ENCODE measurements around the gene AKR1C4.
"Not testable (repeated sequence)": the region's sequence is repeated elsewhere in the genome, so short reads cannot be mapped to it uniquely, and the experiment has no call there.

AKR1C4 gene

DNA sequence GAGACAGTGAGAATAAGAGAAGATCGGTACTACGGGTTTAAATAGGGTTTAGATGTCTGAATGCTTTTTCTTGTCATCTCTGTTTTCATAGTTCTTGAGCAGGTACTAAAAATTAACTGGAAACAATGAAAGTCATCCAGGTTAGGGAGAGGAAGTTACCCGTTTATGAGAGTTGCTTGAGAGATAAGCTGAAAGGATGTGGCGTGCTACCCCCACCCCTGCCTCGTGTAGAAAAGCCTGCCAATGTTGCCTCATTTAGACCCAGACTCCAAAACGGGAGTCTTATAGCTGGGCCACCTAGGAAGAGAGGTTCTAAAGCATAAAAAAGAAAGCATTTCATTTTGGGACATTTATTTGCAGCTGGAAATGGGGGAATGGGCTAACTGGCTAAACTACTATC, 10.2 kb downstream of the AKR1C4 start:
- no peak for DNase-seq (ENCODE audit: low spot score)

DNA sequence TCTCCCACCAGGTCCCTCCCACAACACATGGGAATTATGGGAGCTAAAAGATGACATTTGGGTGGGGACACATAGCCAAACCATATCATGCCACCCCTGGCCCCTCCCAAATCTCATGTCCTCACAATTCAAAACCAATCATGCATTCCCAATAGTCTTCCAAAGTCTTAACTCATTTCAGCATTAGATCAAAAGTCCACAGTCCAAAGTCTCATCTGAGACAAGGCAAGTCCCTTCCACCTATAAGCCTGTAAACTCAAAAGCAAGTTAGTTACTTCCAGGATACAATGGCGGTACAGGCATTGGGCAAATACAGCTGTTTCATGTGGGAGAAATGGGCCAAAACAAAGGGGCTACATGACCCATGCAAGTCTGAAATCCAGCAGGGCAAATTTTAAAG, 13.1 kb downstream of the AKR1C4 start:
- DNase-seq (ENCODE audit: low spot score) = not testable (repeated sequence)

DNA sequence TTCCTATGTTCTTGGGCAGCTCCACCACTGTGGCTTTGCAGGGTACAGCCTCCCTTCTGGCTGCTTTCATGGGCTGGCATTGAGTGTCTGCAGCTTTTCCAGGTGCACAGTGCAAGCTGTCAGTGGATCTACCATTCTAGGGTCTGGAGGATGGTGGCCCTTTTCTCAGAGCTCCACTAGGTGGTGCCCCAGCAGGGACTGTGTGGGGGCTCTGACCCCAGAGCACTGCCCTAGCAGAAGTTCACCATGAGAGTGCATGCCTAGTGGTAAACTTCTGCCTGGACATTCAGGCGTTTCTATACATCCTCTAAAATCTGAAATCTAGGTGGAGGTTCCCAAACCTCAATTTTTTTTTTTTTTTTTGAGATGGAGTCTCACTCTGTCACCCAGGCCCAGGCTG, 13.6 kb downstream of the AKR1C4 start:
- not testable (repeated sequence) for DNase-seq (ENCODE audit: low spot score)

DNA sequence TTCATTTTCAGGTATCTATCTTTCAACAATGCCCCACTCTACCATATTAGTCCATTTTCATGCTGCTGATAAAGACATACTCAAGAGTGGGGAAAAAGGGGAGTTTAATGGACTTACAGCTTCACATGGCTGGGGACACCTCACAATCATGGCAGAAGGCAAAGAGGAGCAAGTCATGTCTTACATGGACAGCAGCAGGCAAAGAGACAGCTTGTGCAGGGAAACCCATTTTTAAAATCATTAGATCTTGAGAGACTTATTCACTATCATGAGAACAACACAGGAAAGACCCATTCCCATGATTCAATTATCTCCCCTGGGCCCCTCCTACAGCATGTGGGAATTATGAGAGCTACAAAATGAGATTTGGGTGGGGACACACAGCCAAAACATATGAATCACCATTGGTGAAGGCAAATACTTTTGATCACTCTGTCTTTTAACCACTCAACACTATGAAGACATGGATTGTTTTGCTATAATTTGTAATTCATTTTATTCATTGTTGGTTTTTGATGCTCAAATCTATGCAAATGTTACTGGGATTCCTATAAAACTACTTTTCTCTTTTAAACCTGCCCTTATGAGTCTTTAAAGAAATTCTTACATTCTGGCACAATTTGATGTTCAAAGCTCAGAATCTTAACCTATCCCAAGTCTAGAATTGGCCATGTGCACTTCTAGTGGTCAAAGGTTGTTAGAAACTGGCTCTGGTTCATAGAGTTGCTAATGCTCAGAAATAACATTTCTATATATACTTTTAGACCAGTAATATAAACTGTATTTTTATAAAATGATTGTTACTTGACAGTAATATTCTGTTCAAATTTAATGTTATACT, 15.3 kb downstream of the AKR1C4 start:
- DNase-seq (ENCODE audit: low spot score) = no peak

DNA sequence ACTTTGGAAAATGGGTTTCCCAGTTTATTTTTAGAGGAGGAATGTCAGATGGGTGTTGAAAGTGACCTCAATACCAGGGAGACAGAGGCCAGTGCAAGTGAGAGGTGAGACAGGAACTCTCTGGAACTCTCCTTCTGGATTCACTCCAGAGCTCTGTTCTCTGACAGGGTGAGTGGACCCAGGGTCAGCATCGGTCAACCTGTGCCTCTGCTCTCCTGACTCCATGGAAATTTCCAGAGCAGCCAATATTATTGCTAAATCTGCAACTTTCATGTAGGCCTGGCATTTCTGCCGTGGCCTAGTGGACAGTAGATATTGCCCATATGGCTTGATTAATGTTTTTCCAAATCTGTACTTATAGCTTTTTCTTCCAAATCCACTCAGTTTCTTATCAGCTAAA, 20.2 kb downstream of the AKR1C4 start:
- no peak for DNase-seq (ENCODE audit: low spot score)

DNA sequence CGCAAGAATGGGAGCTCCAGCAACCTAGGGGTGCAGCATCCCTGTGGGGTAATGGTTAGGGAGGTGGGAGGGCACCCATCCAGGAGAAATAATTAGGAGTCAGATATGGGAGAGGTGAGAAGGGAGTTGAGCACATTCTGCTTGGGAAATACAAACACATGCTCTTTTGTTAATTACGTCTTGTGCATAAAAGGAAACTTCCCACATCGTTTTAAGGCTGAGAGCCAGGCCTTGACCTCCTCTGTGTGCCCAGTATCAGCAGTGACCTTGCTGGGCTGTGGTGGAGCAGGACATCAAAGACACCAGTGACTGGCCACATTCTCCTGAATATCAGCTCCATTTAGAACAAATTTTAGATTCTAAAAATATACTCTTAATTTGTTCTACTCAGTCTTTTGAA, 22.6 kb downstream of the AKR1C4 start:
- DNase-seq (ENCODE audit: low spot score) = no peak

DNA sequence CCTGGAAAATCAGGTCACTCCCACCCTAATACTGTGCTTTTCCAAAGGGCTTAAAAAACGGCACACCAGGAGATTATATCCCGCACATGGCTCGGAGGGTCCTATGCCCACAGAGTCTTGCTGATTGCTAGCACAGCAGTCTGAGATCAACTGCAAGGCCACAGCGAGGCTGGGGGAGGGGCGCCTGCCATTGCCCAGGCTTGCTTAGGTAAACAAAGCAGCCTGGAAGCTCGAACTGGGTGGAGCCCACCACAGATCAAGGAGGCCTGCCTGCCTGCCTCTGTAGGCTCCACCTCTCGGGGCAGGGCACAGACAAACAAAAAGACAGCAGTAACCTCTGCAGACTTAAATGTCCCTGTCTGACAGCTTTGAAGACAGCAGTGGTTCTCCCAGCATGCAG, 26.3 kb downstream of the AKR1C4 start:
- not testable (repeated sequence) for DNase-seq (ENCODE audit: low spot score)

DNA sequence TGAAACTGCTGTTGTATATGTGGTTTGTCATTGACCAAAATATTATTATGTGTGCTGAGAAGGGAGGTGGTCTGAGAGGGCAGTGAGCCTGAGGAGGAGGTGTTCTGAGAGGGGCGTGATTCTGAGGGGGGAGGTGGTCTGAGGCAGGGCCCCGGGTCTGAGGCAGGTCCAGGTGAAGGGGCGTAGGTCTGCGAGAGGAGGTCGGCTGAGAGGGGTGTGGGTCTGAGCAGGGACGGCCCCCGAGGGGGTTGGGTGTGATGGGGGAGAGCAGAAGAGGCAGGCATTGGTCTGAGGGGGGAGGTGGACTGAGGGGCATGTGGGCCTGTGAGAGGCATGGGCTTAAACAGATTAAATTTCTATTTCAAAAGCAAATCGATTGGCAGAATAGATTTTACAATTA, 32.4 kb downstream of the AKR1C4 start:
- no peak for DNase-seq (ENCODE audit: low spot score)

DNA sequence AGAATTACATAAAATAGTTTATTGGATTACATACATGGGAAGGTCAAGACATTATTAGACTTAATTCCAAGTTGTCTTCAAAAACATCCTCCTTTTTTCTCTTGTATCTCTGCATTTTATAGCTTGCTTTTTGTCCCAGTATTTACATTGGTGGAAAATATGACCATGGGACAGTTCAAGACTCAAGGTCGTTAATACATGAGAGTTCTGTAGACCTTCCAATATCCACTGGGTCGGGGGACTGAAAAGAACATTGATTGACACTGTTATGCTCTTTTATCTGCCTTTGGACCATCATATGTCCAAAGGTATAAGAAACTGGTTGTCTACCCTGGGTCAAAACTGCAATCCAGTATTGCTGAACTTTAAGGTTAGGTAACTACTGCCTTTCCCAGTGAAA, 36.7 kb downstream of the AKR1C4 start:
- no peak for DNase-seq (ENCODE audit: low spot score)

DNA sequence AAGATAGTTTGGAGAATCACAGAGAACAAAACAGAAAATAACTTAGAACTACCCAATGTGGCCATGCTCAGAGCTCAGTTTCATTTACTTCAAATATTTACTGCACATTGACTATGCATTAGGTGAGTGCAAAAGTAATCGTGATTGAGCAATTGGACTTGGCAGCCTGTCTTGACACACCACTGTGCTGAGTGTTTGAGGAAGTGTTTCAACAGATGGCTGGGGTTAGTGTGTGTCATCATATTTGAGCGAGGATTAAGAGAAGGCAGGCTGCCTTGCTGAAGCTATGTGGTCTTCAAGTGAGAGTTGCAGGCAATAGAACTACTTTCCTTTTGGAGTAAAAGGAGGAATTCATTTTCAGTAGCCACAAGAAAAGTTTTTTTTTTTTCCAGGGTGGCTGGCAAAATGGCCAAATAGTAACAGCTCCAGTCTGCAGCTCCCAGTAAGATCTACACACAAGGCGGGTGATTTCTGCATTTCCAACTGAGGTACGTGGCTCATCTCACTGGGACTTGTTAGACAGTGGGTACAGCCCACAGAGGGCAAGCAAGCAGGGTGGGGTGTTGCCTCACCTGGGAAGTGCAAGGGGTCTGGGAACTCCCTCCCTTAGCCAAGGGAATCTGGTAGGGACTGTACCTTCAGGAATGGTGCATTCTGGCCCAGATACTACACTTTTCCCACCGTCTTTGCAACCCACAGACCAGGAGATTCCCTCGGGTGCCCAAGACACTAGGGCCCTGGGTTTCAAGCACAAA, 37.6 kb downstream of the AKR1C4 start:
- DNase-seq (ENCODE audit: low spot score) = peak; percentile 20

DNA sequence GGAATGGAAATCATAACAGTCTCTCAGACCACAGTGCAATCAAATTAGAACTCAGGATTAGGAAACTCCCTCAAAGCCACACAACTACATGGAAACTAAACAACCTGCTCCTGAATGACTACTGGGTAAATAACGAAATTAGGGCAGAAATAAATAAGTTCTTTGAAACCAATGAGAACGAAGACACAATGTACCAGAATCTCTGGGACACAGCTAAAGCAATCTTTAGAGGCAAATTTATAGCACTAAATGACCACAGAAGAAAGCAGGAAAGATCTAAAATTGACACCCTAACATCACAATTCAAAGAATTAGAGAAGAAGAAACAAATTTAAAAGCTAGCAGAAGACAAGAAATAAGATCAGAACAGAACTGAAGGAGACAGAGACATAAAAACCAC, 40.9 kb downstream of the AKR1C4 start:
- DNase-seq (ENCODE audit: low spot score) = not testable (repeated sequence)

DNA sequence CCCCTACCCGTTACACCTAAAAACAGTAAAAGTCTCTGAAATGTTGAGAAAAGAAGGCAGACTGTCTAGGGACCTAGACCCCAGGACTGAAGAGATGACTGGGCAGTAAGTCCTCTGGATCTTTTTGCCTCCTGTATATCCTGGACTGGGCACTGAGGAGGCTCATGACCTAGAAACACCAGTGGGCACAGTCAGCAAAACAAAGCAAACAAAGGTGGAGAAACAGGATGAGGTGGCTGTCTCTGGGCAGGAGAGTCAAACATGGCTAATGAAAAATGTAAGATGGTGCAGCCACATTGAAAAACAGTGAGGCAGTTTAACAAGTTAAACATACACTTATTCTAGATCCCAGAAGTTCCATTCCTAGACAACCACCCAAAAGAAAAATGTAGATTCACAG, 45.9 kb downstream of the AKR1C4 start:
- no peak for DNase-seq (ENCODE audit: low spot score)

DNA sequence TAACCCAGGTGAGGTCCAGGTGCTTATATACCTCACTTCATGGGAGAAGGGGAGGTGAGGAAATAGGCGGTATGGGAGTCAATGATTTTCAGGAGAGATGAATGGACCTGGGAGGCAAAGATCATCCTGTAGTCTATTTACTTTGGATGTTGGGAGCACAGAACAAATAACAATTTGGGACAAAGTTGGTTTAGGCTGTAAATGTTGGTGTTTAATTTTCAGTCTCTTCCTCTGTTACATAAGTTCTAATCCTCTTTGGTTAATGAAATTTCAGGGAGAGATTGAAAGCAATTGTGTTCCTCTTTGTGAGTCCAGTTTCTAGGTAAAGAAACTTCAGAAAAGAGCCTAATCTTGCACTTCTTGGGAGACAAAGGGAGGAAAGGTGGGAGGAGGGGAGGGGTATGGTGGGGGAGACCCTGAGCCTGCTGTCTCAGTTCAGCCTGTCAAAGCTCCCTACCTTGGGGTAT, 46.9 kb downstream of the AKR1C4 start:
- DNase-seq (ENCODE audit: low spot score) = no peak

DNA sequence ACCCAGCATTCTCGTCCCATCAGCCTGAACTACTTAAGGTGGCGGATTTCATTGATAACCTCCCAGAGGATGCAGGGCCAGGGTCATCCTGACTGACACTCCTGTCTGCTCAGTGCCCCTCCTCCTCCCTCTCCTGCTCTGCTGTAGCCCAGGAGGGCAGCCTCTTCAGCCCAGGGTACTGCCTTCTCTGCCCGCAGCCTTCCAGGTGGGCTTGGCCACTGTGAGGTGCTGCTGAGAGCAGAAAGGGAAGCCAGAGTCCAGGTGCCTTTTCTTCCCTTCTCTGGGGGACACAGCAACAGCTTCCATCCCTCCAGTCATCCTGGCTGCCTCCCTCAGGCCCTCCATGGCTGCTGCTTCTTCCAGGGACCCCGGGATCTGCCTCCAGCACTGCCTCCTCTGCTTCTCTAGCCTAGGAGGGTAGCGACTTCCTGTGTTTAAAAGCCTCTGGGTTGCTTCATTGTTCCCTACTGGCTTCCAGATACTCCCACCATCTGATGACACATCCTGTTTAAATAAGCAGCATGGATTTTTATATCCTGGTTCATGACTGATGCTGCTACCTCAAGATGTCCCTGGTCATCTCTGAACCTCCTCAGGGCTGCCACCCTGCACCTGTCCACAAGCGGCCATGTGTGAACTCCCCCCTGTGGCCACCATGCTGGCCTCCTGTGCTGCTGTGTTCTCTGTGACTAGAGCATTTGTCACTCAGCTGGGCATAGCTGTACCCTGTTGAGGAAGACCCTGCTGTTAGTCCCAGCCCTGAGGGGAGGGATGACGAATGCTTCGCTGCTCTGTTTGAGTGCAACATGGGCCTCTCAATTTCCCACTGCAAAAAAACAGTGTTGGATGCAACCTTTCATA, 55.8 kb downstream of the AKR1C4 start:
- DNase-seq (ENCODE audit: low spot score) = no peak

DNA sequence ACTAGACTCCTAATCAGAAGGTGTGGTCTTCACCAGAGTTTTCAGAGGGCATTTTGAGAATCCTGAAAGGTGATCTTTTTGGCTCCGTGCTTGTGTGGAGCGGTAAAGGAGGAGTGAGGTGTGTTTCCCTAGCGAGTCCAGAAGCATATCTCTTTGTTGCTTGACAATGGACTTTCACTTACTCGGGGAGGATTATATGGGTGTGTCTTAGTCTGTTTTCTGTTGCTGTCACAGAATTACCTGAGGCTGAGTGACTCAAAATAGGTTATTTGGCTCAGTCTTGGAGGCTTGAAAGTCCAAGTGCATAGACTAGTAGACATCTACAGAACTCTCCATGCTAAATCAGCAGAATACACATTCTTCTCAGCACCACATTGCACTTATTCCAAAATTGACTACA, 57.9 kb downstream of the AKR1C4 start:
- no peak for DNase-seq (ENCODE audit: low spot score)

DNA sequence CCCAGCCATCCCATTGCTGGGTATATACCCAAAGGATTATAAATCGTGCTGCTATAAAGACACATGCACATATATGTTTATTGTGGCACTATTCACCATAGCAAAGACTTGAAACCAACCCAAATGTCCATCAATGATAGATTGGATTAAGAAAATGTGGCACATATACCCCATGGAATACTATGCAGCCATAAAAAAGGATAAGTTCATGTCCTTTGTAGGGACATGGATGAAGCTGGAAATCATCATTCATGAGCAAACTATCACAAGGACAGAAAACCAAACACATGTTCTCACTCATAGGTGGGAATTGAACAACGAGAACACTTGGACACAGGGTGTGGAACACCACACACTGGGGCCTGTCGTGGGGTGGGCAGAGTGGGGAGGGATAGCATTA, 61.1 kb downstream of the AKR1C4 start:
- not testable (repeated sequence) for DNase-seq (ENCODE audit: low spot score)

DNA sequence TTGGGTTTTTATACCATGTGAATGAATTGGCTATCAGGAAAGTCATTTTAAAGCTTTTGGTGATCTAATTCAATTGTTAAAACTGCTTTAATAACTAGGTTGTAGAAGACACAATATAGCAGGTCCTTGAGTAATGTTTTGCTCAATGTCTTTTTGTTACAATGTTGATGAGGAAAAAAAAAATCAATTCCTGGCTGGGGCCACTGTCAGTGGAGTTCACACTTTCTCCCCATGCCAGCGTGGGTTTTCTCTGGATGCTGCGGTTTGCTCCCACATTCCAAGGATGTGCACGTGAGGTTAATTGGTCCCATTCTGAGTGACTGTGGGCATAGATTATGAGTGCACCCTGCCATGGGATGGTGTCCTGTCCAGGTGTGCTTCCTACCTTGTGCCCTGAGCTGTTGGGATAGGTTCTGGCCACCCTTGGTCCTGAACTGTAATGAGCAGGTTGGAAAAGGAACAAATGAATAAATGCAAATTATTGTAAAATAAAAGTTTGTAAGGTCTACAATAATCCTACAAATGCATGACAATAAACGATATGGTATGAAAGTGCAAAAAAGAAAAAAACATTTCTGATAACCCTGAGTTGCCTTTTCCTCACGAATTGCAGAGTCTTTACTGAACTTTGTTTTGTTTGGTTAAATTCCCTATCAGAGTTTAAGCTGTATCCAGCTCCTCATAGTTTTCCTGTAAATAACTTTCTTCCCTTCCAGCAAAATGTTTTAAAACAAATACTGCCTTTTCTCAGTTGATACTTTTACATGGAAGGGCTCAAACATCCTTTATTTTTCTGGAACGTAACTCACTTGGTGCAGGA, 62.7 kb downstream of the AKR1C4 start:
- DNase-seq (ENCODE audit: low spot score) = no peak

DNA sequence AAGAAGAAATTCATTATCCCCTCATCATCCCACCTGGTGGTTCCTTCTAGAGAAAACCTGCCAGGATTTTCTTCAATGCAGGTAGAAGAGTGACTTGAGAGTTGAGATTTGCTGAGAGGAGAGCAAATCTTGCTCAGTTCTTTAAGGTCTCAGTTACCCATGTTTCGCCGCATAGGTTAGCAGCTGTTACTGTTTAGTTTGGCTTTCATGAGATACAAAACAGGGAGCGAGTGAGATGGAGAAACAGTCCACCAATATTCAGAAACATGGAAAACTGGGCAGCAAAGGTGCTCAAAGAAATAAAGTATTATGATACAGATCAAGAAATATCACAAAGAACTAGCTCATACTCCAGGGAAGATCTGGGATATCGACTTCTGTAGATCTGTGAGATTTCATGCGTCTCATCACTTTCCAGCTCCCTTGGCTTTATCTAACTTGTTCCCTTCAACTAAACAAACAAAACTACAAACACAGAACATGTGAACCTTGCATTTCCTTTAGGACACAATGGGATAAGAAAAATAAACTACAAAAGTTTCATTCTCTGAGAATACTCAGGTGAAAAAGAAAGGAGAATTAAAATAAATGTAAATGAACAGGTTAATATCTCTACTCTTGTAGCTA, 63.4 kb downstream of the AKR1C4 start:
- no peak for DNase-seq (ENCODE audit: low spot score)

DNA sequence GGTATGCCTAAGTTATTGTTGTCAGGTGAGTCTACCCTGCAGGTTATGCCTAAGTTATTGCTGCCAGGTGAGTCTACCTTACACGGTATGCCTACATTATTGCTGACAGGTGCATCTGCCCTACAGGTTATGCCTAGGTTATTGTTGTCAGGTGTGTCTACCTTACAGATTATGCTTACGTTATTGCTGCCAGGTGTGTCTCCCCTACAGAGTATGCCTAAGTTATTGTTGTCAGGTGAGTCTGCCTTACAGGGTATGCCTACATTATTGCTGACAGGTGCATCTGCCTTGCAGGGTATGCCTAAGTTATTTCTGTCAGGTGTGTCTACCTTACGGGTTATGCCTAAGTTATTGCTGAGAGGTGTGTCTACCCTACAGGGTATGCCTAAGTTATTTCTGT, 64.2 kb downstream of the AKR1C4 start:
- DNase-seq (ENCODE audit: low spot score) = no peak

DNA sequence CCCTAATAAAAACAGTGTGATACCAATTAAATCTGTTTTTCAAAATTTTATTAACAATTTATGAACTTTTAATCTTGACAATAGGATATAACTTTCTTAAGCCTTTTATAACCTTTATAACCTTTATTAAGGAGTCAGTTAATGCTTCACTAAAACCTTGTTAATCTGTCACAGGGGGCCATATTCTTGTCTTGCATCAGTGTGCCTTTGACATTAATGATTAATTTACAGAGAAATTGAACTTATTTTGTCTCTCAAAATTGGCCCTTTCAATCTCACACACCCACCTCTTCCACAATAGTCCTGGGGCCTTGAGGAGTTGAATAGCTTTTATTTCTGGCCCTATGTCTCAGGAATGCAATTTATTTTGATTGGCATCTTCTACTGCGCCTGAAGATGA, 68.5 kb downstream of the AKR1C4 start:
- DNase-seq (ENCODE audit: low spot score) = no peak

DNA sequence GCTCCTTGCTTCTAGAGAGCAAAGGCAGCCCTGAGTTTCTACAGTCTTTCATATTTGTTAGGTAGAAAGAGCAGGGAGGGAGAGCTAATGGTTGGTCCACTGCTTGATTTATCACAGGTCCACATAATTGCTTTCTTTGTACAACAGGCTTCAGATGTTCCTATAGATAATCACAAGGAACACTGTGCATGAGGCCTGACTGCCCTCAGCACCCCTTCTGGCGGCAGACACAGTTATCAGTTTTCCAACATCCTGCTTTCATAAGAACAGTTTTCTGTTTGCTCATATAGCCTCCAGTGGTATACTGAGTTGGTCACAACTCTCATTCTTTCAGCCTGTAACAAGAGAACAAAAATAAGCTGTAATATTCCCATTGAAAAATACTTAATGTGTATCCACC, 69.7 kb downstream of the AKR1C4 start:
- no peak for DNase-seq (ENCODE audit: low spot score)
